GM23338 (cell line): Measurements from ENCODE around the gene LAMB1. TPM values are rescaled to one million over a fixed set of nuclear protein-coding genes. Genes with fewer than 3 reads are reported as not detected.

Experiments
- ATAC-seq: fragments of 200-7000 bp; cut with Tn5 transposase; 3 replicates; pipeline ENCODE4 v1.9.1; 2020
- DNase-seq: peaks from one replicate; pipeline ENCODE4 v3.0.0-alpha.2; 2015; ENCODE audit warnings: low spot score
- H2AFZ ChIP-seq: fragments of 200-600 bp; sonication (generic); 2 replicates; pipeline ENCODE4 v1.8.0; 2016; ENCODE audit warnings: antibody characterized with exemption, mild to moderate bottlenecking, moderate library complexity
- H3F3A ChIP-seq: fragments of 200-600 bp; sonication (generic); replicated peaks from 2 replicates; pipeline ENCODE4 v1.8.0; 2017; ENCODE audit warnings: antibody characterized with exemption, mixed run types, low read depth
- H3K27ac ChIP-seq: fragments of 200-600 bp; sonication (generic); 2 replicates; pipeline ENCODE4 v1.6.1; 2016; ENCODE audit warnings: low read depth
- H3K27me3 ChIP-seq: fragments of 200-600 bp; sonication (generic); 2 replicates; pipeline ENCODE4 v1.8.0; 2016; ENCODE audit warnings: mild to moderate bottlenecking, mixed run types, moderate library complexity; ENCODE audit not compliant: insufficient read depth
- H3K36me3 ChIP-seq: fragments of 200-600 bp; sonication (generic); 2 replicates; pipeline ENCODE4 v1.8.0; 2016; ENCODE audit warnings: mild to moderate bottlenecking; ENCODE audit not compliant: insufficient read depth
- H3K4me1 ChIP-seq: fragments of 200-600 bp; sonication (generic); 2 replicates; pipeline ENCODE4 v1.8.0; 2016; ENCODE audit warnings: mild to moderate bottlenecking, moderate library complexity; ENCODE audit not compliant: insufficient read depth
- H3K4me2 ChIP-seq: fragments of 200-600 bp; sonication (generic); 2 replicates; pipeline ENCODE4 v1.7.1; 2017; ENCODE audit warnings: mixed run types
- H3K4me3 ChIP-seq: fragments of 200-600 bp; sonication (generic); 2 replicates; pipeline ENCODE4 v1.6.1; 2016; ENCODE audit warnings: mixed run types
- H3K79me2 ChIP-seq: fragments of 200-600 bp; sonication (generic); replicated peaks from 2 replicates; pipeline ENCODE4 v1.8.0; 2017; ENCODE audit warnings: mild to moderate bottlenecking; ENCODE audit not compliant: insufficient read depth
- H3K9me2 ChIP-seq: fragments of 200-600 bp; sonication (generic); 2 replicates; pipeline ENCODE4 v1.8.0; 2017; ENCODE audit not compliant: insufficient read depth
- H4K20me1 ChIP-seq: fragments of 200-600 bp; sonication (generic); replicated peaks from 2 replicates; pipeline ENCODE4 v1.8.0; 2017; ENCODE audit warnings: mild to moderate bottlenecking; ENCODE audit not compliant: insufficient read depth
- H3K27ac Mint-ChIP-seq: 2 replicates; pipeline ENCODE4 v1.8.0; 2020; ENCODE audit warnings: inconsistent platforms, mild to moderate bottlenecking, moderate library complexity, mixed read lengths
- H3K27me3 Mint-ChIP-seq: 3 replicates; pipeline ENCODE4 v1.8.0; 2022; ENCODE audit warnings: low read depth, mild to moderate bottlenecking, moderate library complexity, mixed read lengths, inconsistent platforms; ENCODE audit not compliant: insufficient read depth, poor library complexity
- H3K36me3 Mint-ChIP-seq: 3 replicates; pipeline ENCODE4 v1.8.0; 2021; ENCODE audit warnings: low read depth, mild to moderate bottlenecking, inconsistent platforms, moderate library complexity, mixed read lengths
- H3K4me1 Mint-ChIP-seq: 3 replicates; pipeline ENCODE4 v1.8.0; 2020; ENCODE audit warnings: mild to moderate bottlenecking, inconsistent platforms, mixed read lengths
- H3K4me3 Mint-ChIP-seq: 3 replicates; pipeline ENCODE4 v1.8.0; 2021; ENCODE audit warnings: moderate library complexity, mild to moderate bottlenecking, inconsistent platforms, mixed read lengths
- H3K9me3 Mint-ChIP-seq: 3 replicates; pipeline ENCODE4 v1.8.0; 2020; ENCODE audit warnings: moderate library complexity, mild to moderate bottlenecking, inconsistent platforms, mixed read lengths
- CREB1 ChIP-seq: fragments of 250-450 bp; sonication (Bioruptor Pico); IDR thresholded peaks from 2 replicates; pipeline ENCODE4 v1.5.0; 2020; ENCODE audit warnings: low read depth, mild to moderate bottlenecking, moderate library complexity
- CTCF ChIP-seq, 2 experiments: fragments of 200-600 bp in 1 of 2; sonication (generic) in 1 of 2; conservative IDR thresholded peaks; 2 replicates each; pipeline versions ENCODE4 v1.5.1 to v1.6.1; 2016 to 2017; ENCODE audit warnings: antibody characterized with exemption in 2 of 2, low read depth in 2 of 2, mild to moderate bottlenecking in 2 of 2, moderate library complexity in 1 of 2
- EZH2 ChIP-seq: fragments of 200-600 bp; sonication (generic); IDR thresholded peaks from one replicate; pipeline ENCODE4 v1.8.0; 2017; ENCODE audit warnings: antibody characterized with exemption, mild to moderate bottlenecking, low read depth; ENCODE audit not compliant: unreplicated experiment
- EZH2phosphoT487 ChIP-seq: fragments of 200-600 bp; sonication (generic); IDR thresholded peaks from one replicate; pipeline ENCODE4 v1.8.1; 2018; ENCODE audit warnings: antibody characterized with exemption; ENCODE audit not compliant: unreplicated experiment
- JUNB ChIP-seq: IDR thresholded peaks from one replicate; pipeline ENCODE4 v1.6.1; 2016; ENCODE audit warnings: antibody characterized with exemption; ENCODE audit not compliant: unreplicated experiment
- NANOG ChIP-seq: IDR thresholded peaks from 2 replicates; pipeline ENCODE4 v1.6.1; 2016; ENCODE audit warnings: antibody characterized with exemption, borderline replicate concordance
- POLR2AphosphoS5 ChIP-seq: IDR thresholded peaks from 2 replicates; pipeline ENCODE4 v1.6.1; 2016; ENCODE audit warnings: antibody characterized with exemption, low read depth
- STAT1 ChIP-seq: IDR thresholded peaks from one replicate; pipeline ENCODE4 v1.6.1; 2016; ENCODE audit warnings: antibody characterized with exemption; ENCODE audit not compliant: unreplicated experiment
- ZNF114 ChIP-seq: fragments of 250-450 bp; sonication (Bioruptor Pico); IDR thresholded peaks from 2 replicates; pipeline ENCODE4 v1.5.0; 2020; ENCODE audit warnings: mild to moderate bottlenecking, moderate library complexity
- ZNF331 ChIP-seq: fragments of 250-450 bp; sonication (Bioruptor Pico); IDR thresholded peaks from 2 replicates; pipeline ENCODE4 v1.5.0; 2020; ENCODE audit warnings: low read depth, mild to moderate bottlenecking, moderate library complexity
- ZNF462 ChIP-seq: fragments of 250-450 bp; sonication (Bioruptor Pico); IDR thresholded peaks from 2 replicates; pipeline ENCODE4 v1.5.0; 2020; ENCODE audit warnings: mild to moderate bottlenecking, moderate library complexity
- polyA plus RNA-seq: library from polyadenylated mRNA; unstranded; fragments of >200 nt; fragmentation: Nextera tagmentation; extraction: Ambion mirVana; gene quantifications from 2 replicates; pipeline ENCODE4 v1.2.1, GENCODE V29; 2016
- total RNA-seq: library from RNA; depleted of rRNA; stranded (reverse); fragments of >200 nt; shearing (Covaris generic); gene quantifications from 2 replicates; pipeline ENCODE4 v1.2.3, GENCODE V29; 2014
- TF ChIP-seq, protein P1 (sequence below): IDR thresholded peaks from 2 replicates; pipeline ENCODE4 v1.6.1; 2016; ENCODE audit warnings: antibody characterized with exemption
- TF ChIP-seq, protein P2 (sequence below): IDR thresholded peaks from one replicate; pipeline ENCODE4 v1.6.1; 2018; ENCODE audit warnings: antibody characterized with exemption; ENCODE audit not compliant: unreplicated experiment

Gene LAMB1
- total and polyA plus RNA-seq, 2 experiments from 2014 or later = 53.5 to 57.8 TPM

DNA sequence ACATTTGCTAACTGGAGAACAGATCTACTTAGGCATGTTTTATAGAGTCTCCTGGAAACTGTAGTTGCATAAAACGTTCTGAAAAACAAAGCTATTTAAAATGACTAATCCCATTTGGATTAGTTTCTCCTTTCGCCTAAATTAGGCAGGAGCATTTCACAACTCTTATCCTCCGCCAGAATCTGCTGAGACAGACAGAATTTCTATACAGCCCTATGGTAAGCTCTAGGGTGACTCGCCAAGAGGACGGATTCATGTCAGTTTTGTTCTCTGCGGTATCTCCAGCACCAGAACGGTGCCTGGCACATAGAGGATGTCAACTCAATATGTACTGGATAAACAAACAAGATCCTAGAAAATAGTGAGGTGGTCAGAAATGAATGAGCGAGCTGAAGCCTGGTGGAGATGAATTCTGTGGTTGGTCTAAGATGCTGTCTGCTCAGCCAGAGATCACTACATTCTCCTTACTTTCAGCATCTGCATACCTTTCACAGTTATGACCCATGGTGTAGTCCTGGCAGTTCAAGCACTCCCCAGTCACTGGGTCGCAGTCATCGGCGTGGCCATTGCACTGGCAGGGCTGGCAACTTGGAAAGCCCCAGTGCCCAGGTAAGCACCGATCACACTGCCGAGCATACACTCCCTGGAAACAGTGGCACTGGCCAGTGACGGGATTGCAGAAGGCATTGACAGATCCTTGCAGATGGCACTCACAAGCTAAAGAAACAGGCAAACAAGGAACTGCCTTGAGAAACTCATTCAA lies 44.0 kb downstream of the LAMB1 start:
- H2AFZ ChIP-seq = no peak overlapping the region
- Mint-ChIP-seq H3K4me1 (peaks cover 30% of the 10 kb centered on the region), H3K27ac (no peak overlapping the region), H3K9me3 (no peaks in the 10 kb centered on the region), H3K36me3 (peaks cover 28% of the 10 kb centered on the region), H3K27me3 (no peaks in the 10 kb centered on the region), H3K4me3 (no peak overlapping the region)
- no peaks in the 10 kb centered on the region for H4K20me1 ChIP-seq
- no peak overlapping the region for H3K4me3 ChIP-seq
- no peak for TF ChIP-seq CREB1
- no peak for TF ChIP-seq ZNF462 (CRISPR knock-in tag)
- no peak for TF ChIP-seq JUNB
- TF ChIP-seq POLR2AphosphoS5 = no peak
- TF ChIP-seq STAT1 = no peak
- no peak for TF ChIP-seq ZNF114 (CRISPR knock-in tag)
- TF ChIP-seq, protein P1, sequence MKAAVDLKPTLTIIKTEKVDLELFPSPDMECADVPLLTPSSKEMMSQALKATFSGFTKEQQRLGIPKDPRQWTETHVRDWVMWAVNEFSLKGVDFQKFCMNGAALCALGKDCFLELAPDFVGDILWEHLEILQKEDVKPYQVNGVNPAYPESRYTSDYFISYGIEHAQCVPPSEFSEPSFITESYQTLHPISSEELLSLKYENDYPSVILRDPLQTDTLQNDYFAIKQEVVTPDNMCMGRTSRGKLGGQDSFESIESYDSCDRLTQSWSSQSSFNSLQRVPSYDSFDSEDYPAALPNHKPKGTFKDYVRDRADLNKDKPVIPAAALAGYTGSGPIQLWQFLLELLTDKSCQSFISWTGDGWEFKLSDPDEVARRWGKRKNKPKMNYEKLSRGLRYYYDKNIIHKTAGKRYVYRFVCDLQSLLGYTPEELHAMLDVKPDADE = no peak
- TF ChIP-seq EZH2 = no peak
- TF ChIP-seq EZH2phosphoT487 = no peak
- no peak for TF ChIP-seq CTCF (conservative IDR thresholded peaks at IDR 0.05; ENCODE audit: low read depth in 2 of 2)
- no peak for TF ChIP-seq NANOG
- no peak for TF ChIP-seq ZNF331 (CRISPR knock-in tag)
- TF ChIP-seq, protein P2, sequence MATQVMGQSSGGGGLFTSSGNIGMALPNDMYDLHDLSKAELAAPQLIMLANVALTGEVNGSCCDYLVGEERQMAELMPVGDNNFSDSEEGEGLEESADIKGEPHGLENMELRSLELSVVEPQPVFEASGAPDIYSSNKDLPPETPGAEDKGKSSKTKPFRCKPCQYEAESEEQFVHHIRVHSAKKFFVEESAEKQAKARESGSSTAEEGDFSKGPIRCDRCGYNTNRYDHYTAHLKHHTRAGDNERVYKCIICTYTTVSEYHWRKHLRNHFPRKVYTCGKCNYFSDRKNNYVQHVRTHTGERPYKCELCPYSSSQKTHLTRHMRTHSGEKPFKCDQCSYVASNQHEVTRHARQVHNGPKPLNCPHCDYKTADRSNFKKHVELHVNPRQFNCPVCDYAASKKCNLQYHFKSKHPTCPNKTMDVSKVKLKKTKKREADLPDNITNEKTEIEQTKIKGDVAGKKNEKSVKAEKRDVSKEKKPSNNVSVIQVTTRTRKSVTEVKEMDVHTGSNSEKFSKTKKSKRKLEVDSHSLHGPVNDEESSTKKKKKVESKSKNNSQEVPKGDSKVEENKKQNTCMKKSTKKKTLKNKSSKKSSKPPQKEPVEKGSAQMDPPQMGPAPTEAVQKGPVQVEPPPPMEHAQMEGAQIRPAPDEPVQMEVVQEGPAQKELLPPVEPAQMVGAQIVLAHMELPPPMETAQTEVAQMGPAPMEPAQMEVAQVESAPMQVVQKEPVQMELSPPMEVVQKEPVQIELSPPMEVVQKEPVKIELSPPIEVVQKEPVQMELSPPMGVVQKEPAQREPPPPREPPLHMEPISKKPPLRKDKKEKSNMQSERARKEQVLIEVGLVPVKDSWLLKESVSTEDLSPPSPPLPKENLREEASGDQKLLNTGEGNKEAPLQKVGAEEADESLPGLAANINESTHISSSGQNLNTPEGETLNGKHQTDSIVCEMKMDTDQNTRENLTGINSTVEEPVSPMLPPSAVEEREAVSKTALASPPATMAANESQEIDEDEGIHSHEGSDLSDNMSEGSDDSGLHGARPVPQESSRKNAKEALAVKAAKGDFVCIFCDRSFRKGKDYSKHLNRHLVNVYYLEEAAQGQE = no peak
- H3K79me2 ChIP-seq = no peaks in the 10 kb centered on the region
- H3F3A ChIP-seq = no peaks in the 10 kb centered on the region
- no peaks in the 10 kb centered on the region for H3K27me3 ChIP-seq
- ATAC-seq (peak; percentile 34), DNase-seq (no peak)
- peaks cover 13% of the 10 kb centered on the region for H3K4me1 ChIP-seq
- 0 out of 2 replicates have a peak overlapping the region, but pooled peaks have one; percentile 48 for H3K4me2 ChIP-seq
- no peaks in the 10 kb centered on the region for H3K9me2 ChIP-seq
- peaks cover 9% of the 10 kb centered on the region; the same call in 1 of the 2 replicates for H3K36me3 ChIP-seq
- H3K27ac ChIP-seq = no peak overlapping the region
